ENCODE data around the gene HOXB9.

HOXB9 gene

GRCh38 chr17:48623583-48623982, 2.6 kb downstream of the HOXB9 start:
- DNase-seq, result no peak

- DNase-seq, result no peak
Observed at GRCh38 chr17:48622857-48623256, 3.3 kb downstream of the HOXB9 start.

DNA sequence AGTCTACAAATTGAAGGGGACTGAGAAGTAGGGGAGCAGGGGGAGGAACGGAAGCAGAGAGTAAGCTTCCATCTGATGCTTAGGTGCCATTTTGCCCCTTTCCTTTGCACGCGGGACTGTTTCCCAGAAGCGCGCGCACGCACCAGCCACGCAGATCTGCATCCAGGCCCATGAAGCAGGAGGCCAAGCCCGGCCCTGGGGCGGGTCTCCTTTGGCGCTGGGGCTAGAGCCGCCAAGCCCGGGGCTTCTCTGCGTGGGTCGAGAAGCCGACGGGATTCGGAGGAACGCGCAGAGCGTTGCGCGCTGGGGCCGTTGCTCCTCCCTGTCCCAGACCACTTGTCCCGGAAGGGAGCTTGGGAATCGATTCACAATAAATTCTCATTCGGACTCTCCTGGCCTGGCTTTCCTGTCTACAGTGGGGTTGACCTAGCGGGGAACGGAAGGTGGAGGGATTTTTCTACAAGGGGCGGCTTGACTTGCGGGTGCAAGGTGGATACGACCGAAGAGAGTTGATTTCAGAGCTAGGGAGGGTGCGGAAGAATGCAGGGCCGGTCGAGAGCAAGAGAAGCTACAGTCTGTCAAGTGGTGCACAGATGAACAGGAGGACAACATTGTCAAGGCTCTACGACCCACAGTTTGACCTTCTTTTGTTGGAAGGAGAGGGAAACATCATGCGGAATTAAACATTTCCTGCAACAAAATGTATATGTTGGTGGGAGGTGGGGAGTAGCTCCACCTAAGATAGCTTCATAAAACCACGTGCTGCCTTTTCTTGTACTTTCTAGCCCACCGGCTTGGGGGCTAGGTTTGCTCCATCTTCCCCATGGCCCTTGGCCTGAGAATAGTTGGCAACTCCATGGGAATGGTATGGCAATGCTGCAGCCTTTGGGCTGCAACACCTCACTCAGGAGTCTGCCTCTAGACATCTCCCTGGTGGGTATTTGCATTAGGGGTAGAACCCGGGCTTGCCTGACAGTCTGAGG, 4.5 kb downstream of the HOXB9 start:
- no peak for DNase-seq

- DNase-seq, result no peak
Observed at GRCh38 chr17:48620461-48621139, 5.6 kb downstream of the HOXB9 start.

- DNase-seq, result no peak
Observed at GRCh38 chr17:48619826-48620449, 6.2 kb downstream of the HOXB9 start.

DNA sequence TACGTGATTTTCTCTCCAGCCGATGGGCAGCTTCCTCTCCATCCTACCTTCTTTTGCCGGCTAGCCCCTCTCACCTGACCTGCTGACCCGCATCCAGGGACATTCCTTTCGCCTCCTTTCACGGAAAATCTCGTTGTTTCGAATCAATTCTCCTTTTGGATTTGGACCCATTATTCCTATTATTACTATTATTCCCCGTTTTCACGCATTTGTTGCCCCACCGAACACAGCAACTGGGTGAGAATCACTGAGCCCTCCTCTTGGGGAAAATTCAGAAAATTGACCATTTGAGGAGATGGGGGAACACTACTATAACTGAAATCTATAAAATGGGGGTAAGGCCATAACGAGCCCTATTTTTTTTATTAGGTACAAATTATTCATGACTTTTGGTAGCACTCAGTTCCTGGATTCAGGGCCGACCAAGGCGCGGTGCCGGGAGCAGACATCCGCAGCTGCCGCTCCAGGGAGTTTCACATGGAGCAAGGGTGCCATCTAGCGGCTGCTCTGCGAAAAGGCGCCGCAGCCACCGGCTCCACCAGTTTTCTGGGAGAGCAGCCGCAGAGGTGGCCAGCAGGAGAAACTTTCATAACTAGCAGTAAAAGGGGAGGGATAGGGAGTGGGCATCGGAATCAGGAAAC, 7.8 kb downstream of the HOXB9 start:
- DNase-seq, result peak; percentile 89

GRCh38 chr17:48617471-48618255, 8.5 kb downstream of the HOXB9 start:
- no peak for DNase-seq

- no peak for DNase-seq
Observed at GRCh38 chr17:48616717-48617470, 9.3 kb downstream of the HOXB9 start.

- DNase-seq, result no peak
Observed at GRCh38 chr17:48615963-48616716, 10.0 kb downstream of the HOXB9 start.

DNA sequence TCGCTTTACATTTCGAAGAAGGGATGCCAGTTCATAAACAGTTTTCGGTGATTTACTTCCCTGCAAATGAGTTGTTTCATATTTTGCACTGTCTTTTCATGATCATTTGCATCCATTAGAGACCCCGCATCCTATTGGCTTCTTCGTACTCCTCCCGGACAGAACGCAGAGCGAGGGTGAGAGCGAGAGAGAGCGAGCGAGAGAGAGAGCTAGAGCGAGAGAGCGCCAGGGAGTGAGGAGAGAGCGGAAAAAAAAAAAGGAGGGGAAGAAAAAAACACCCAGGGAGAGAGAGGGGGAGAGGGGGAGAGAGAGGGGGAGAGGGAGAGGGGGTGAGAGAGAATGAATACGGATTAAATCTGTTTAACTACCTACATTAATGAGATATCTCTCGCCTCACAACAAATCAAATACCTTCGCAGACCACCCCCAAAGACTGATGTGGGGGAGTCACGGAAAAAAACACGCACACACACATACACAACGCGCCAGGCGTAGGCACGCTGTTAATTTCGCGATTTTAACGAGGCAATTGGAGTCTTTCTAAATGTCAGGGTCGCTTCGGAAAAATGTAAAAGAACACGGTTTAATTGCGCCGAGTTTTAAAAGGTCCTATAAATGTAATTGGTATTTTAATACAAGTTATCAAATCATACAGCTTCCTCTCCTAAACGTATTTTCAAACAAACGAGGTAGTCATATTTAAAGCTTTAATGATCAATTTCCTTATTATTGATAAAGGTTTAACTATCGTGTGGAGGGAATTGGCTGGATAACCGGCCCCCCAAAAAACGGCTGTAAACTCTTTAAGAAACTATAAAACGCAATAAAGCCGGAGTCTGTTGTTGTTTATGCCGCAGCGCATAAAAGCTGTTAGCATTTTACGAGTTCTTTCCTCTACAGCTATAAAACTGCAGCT, 10.9 kb downstream of the HOXB9 start, which contains the start of gene HOXB8:
HOXB8 (minus strand) TSS at position 246 of the 916 bp plus-strand sequence. CDS start 588 bp downstream, outside the sequence.
- DNase-seq, result no peak

GRCh38 chr17:48613862-48614694, 12.1 kb downstream of the HOXB9 start:
- peak; percentile 51 for DNase-seq

DNA sequence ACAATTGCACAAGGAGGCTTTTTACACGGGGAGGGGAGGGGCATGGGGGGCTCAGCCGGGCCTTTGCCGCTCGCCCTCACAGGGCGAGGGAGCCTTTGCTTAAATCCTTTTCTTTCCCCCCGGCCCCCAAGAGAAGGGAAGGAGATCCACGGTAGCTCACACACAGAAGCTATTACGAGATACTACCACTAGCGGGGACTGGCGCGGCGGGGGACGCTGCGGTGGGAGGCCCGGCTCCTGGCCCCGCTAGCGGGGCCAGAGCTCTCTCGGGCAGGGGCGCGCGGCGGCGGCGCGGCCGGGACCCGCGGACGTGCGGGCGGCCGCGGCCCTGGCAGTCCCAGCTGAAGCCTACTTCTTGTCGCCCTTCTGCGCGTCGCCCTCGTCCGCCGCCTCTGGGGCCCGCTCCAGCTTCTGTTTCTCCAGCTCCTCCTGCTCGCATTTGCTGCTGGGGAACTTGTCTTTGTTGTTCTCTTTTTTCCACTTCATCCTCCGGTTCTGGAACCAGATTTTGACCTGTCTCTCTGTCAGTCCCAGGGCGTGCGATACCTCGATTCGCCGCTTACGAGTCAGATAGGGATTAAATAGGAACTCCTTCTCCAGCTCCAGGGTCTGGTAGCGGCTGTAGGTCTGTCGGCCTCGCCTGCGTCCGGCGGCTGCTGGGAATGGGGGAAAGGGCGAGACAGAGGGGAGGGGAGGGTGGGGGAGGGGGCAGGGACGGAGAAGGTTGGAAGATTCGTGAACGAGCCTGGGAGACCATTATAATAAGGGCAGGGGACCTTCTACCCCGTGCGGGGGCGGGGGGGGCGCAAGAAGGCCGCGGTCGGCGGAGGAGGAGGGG, 13.1 kb downstream of the HOXB9 start:
- peak; percentile 62 for DNase-seq

GRCh38 chr17:48612456-48612853, 13.7 kb downstream of the HOXB9 start:
- no peak for DNase-seq

DNA sequence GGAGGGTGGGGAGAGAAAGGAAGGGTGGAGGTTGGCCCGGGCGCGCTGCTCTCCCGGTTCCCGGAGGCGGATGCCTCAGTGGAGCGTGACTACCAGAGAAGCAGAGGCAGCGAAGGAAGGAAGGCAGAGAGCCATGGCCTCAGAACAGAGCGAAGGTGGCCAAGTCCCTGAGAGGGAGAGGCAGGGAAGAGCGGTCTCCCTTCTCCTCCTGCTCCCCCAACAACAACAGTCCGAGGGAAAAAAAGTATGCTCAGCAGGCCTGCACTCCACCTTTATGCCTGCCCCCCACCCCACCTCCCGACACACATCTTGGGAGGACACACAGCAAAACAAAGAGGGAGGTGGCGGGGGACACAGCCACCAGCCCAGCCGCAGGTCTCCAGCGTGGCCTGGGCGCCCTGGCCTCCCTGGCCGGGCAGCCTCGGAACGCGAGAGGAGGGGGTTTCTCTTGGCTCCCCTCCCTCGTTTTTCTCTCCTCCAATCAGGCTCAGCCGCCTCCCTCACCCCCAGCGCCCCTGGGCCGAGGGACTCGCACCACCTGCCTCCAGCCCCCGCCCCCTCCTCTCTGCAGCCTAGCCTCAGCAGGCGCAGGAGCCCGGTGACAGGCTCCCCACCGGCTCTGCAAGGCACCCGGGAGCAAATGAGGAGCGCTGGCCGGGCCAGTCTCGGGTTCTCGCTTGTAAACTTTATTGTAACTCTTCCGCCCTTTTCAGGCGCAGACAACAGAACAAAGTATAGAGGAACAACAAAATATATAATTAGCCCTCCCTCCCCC, 14.3 kb downstream of the HOXB9 start:
- peak; percentile 25 for DNase-seq

DNA sequence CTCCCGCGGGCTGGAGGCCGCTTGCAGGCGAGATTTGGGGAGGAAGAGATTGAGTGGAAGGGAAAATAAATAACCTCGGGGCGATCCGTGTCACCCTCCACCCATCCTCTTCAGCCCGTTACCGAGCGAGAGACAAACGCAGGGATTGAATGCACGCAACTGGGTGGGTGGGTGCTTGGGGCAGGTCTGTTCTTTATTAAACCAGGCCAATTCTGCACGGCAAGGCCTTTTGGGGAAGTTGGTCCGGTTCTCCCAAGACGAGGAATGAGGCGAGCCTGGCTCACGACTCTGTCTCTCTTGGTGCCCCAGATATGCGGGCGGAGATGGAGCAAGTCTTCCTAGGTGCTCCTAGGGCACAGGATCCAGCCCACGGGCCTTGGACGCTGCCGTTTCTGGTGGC, 14.9 kb downstream of the HOXB9 start:
- DNase-seq, result no peak
